Spleen (tissue), 7 donors: ENCODE results near the gene C5orf63.

Source experiments
- POLR2A ChIP-seq, 3 donors: fragments of 450-650 bp; IDR thresholded peaks; one replicate each; pipeline ENCODE4 v1.5.1; 2017; ENCODE audit warnings: antibody characterized with exemption in 3 of 3, mild to moderate bottlenecking in 1 of 3
- TF ChIP-seq, protein P1 (sequence below), 11 experiments: fragments of 200-600 bp in 7 of 11; fragments of 450-650 bp in 4 of 11; sonication (generic) in 4 of 11; IDR thresholded peaks in 8 of 11; conservative IDR thresholded peaks in 3 of 11; 1 replicate in 7 of 11; 2 replicates in 4 of 11; pipeline versions ENCODE4 v1.4.0 to v1.8.0; 2016 to 2021; ENCODE audit warnings: antibody characterized with exemption in 11 of 11, inconsistent platforms in 4 of 11, mild to moderate bottlenecking in 1 of 11
- donor health status: DM: no; HTN: no; CAD: no; lungs with moderate emphysema.
- donor health status: DM: no; HTN: no; CAD: no.
- donor health status: DM: no; HTN: no; CAD: no.

GRCh38 chr5:127086589-127086988, 13.3 kb upstream of the C5orf63 start:
- no peak for TF ChIP-seq POLR2A (IDR thresholded peaks at IDR 0.05)
- TF ChIP-seq, protein P1, sequence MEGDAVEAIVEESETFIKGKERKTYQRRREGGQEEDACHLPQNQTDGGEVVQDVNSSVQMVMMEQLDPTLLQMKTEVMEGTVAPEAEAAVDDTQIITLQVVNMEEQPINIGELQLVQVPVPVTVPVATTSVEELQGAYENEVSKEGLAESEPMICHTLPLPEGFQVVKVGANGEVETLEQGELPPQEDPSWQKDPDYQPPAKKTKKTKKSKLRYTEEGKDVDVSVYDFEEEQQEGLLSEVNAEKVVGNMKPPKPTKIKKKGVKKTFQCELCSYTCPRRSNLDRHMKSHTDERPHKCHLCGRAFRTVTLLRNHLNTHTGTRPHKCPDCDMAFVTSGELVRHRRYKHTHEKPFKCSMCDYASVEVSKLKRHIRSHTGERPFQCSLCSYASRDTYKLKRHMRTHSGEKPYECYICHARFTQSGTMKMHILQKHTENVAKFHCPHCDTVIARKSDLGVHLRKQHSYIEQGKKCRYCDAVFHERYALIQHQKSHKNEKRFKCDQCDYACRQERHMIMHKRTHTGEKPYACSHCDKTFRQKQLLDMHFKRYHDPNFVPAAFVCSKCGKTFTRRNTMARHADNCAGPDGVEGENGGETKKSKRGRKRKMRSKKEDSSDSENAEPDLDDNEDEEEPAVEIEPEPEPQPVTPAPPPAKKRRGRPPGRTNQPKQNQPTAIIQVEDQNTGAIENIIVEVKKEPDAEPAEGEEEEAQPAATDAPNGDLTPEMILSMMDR (IDR thresholded peaks at IDR 0.05 in 8 of 11, conservative IDR thresholded peaks at IDR 0.05 in 3 of 11) = no peak
